SK-N-SH (cell line): ENCODE results near the gene TFAP2B. TPM values are rescaled to one million over a fixed set of nuclear protein-coding genes. Genes with fewer than 3 reads are reported as not detected.

ENCODE experiments used
- CTCF ChIA-PET: fragments of 300-600, 350-600 bp; formaldehyde crosslinking; extraction: SDS; loops from one replicate; lab custom pipeline; 2021; lab: Yijun Ruan, JAX
- POLR2A ChIA-PET: fragments of 350-600 bp; sonication (Branson Sonifier 250); formaldehyde crosslinking; extraction: SDS; loops from one replicate; lab custom pipeline; 2020; ENCODE audit warnings: antibody characterized with exemption, inconsistent platforms; lab: Yijun Ruan, JAX
- DNase-seq: peaks from one replicate; pipeline ENCODE4 v3.0.0; 2012
- H2AFZ ChIP-seq: fragments of 200-600 bp; sonication (generic); 2 replicates; pipeline ENCODE4 v1.8.1; 2016; ENCODE audit warnings: antibody characterized with exemption, mild to moderate bottlenecking, low read depth
- H3F3A ChIP-seq: fragments of 200-600 bp; sonication (generic); replicated peaks from 2 replicates; pipeline ENCODE3; 2016; ENCODE audit warnings: antibody characterized with exemption, mild to moderate bottlenecking; ENCODE audit not compliant: insufficient read depth
- H3K27ac ChIP-seq, 2 experiments: fragments of 200-500 bp in 1 of 2; fragments of 200-600 bp in 1 of 2; sonication (Bioruptor generic) in 1 of 2; sonication (generic), shearing (Covaris generic) in 1 of 2; 2 replicates each; pipeline versions ENCODE4 v1.5.1 to v1.6.1; 2014 to 2016; ENCODE audit warnings: low read depth in 2 of 2, inconsistent platforms in 1 of 2, low read length in 1 of 2, mild to moderate bottlenecking in 1 of 2, mixed read lengths in 1 of 2
- H3K27me3 ChIP-seq: fragments of 200-600 bp; sonication (generic), shearing (Covaris generic); 2 replicates; pipeline ENCODE4 v1.6.1; 2016; ENCODE audit warnings: mixed run types; ENCODE audit not compliant: insufficient read depth
- H3K36me3 ChIP-seq, 2 experiments: fragments of 200-500 bp in 1 of 2; fragments of 200-600 bp in 1 of 2; sonication (Bioruptor generic) in 1 of 2; sonication (generic) in 1 of 2; replicated peaks in 1 of 2; 2 replicates each; pipeline versions ENCODE3 to v1.5.1; 2014 to 2016; ENCODE audit warnings: low read length in 1 of 2, mild to moderate bottlenecking in 1 of 2; ENCODE audit not compliant: insufficient read depth in 2 of 2, control insufficient read depth in 1 of 2
- H3K4me1 ChIP-seq, 2 experiments: fragments of 200-500 bp in 1 of 2; fragments of 200-600 bp in 1 of 2; sonication (Bioruptor generic) in 1 of 2; sonication (generic), shearing (Covaris generic) in 1 of 2; 2 replicates each; pipeline versions ENCODE4 v1.5.1 to v1.6.1; 2014 to 2016; ENCODE audit warnings: low read depth in 1 of 2, low read length in 1 of 2, mixed run types in 1 of 2; ENCODE audit not compliant: insufficient read depth in 2 of 2, control insufficient read depth in 1 of 2
- H3K4me2 ChIP-seq: fragments of 200-600 bp; sonication (generic), shearing (Covaris generic); 2 replicates; pipeline ENCODE4 v1.6.1; 2017; ENCODE audit warnings: mixed run types
- H3K4me3 ChIP-seq, 2 experiments: fragments of 200-500 bp in 1 of 2; fragments of 200-600 bp in 1 of 2; sonication (Bioruptor generic) in 1 of 2; sonication (generic), shearing (Covaris generic) in 1 of 2; 2 replicates each; pipeline versions ENCODE4 v1.5.1 to v1.8.1; 2014 to 2016; ENCODE audit warnings: low read depth in 2 of 2, inconsistent platforms in 1 of 2, low read length in 1 of 2, mild to moderate bottlenecking in 1 of 2, mixed read lengths in 1 of 2, moderate library complexity in 1 of 2
- H3K79me2 ChIP-seq: fragments of 200-600 bp; sonication (generic); 2 replicates; pipeline ENCODE4 v1.8.1; 2017; ENCODE audit warnings: mild to moderate bottlenecking; ENCODE audit not compliant: insufficient read depth
- H3K9ac ChIP-seq: fragments of 200-600 bp; sonication (generic); 2 replicates; pipeline ENCODE4 v1.6.1; 2017; ENCODE audit warnings: mixed run types
- H3K9me2 ChIP-seq: fragments of 200-600 bp; sonication (generic); 2 replicates; pipeline ENCODE4 v1.6.1; 2017; ENCODE audit warnings: mixed run types
- H3K9me3 ChIP-seq: fragments of 200-600 bp; sonication (generic); 2 replicates; pipeline ENCODE4 v1.6.1; 2017; ENCODE audit warnings: mixed run types, mild to moderate bottlenecking, moderate library complexity
- H4K20me1 ChIP-seq: fragments of 200-600 bp; sonication (generic); 2 replicates; pipeline ENCODE4 v1.6.1; 2017; ENCODE audit warnings: mild to moderate bottlenecking, mixed run types; ENCODE audit not compliant: insufficient read depth
- CHD2 ChIP-seq: fragments of 150-350 bp; IDR thresholded peaks from 2 replicates; pipeline ENCODE4 v1.6.1; 2018; ENCODE audit warnings: low read length; ENCODE audit not compliant: partially characterized antibody
- ELF1 ChIP-seq: IDR thresholded peaks from 2 replicates; pipeline ENCODE4 v1.4.0; 2012
- EZH2phosphoT487 ChIP-seq: fragments of 200-600 bp; sonication (generic); IDR thresholded peaks from 2 replicates; pipeline ENCODE4 v1.6.1; 2017; ENCODE audit warnings: low read depth, mixed run types, mild to moderate bottlenecking, antibody characterized with exemption, moderate library complexity, borderline replicate concordance
- FOSL2 ChIP-seq: IDR thresholded peaks from 2 replicates; pipeline ENCODE4 v1.4.0; 2012; ENCODE audit warnings: low read depth, mild to moderate bottlenecking, moderate library complexity, borderline replicate concordance
- FOXM1 ChIP-seq: IDR thresholded peaks from 2 replicates; pipeline ENCODE4 v1.4.0; 2012; ENCODE audit warnings: low read depth, mild to moderate bottlenecking
- MEF2A ChIP-seq: IDR thresholded peaks from 2 replicates; pipeline ENCODE4 v1.4.0; 2012; ENCODE audit warnings: low read depth, borderline replicate concordance
- NRF1 ChIP-seq: IDR thresholded peaks from 2 replicates; pipeline ENCODE4 v1.6.1; 2012; ENCODE audit warnings: low read depth, mild to moderate bottlenecking, low read length
- RAD21 ChIP-seq: IDR thresholded peaks from 2 replicates; pipeline ENCODE4 v1.6.1; 2012; ENCODE audit warnings: mild to moderate bottlenecking, low read length
- RCOR1 ChIP-seq: fragments of 150-350 bp; IDR thresholded peaks from 2 replicates; pipeline ENCODE4 v1.6.1; 2017; ENCODE audit warnings: antibody characterized with exemption, low read length
- RXRA ChIP-seq: IDR thresholded peaks from 2 replicates; pipeline ENCODE4 v1.4.0; 2012; ENCODE audit warnings: low read depth, mild to moderate bottlenecking, borderline replicate concordance
- TAF1 ChIP-seq: IDR thresholded peaks from 2 replicates; pipeline ENCODE4 v1.6.1; 2012; ENCODE audit warnings: low read depth, mild to moderate bottlenecking, low read length, moderate library complexity, borderline replicate concordance
- TCF12 ChIP-seq: IDR thresholded peaks from 2 replicates; pipeline ENCODE4 v1.4.0; 2012
- WGBS: methylation state at CpG from one replicate; pipeline ENCODE4 v1.1.6; 2017; ENCODE audit warnings: low lambda C conversion rate; 5-methylcytosine and 5-hydroxymethylcytosine counted together
- polyA plus RNA-seq, 3 experiments: library from polyadenylated mRNA; depleted of rRNA; stranded (reverse); fragments of >200 nt; gene quantifications; 2 replicates each; pipeline ENCODE4 v1.2.3, GENCODE V29; 2012
- TF ChIP-seq, protein P1 (sequence below): IDR thresholded peaks from 2 replicates; pipeline ENCODE4 v1.4.0; 2012; ENCODE audit warnings: low read depth
- TF ChIP-seq, protein P2 (sequence below): fragments of 150-350 bp; IDR thresholded peaks from 2 replicates; pipeline ENCODE4 v1.6.1; 2016; ENCODE audit warnings: mild to moderate bottlenecking, low read depth, low read length
- TF ChIP-seq, protein P3 (sequence below): IDR thresholded peaks from 2 replicates; pipeline ENCODE4 v1.6.1; 2012; ENCODE audit warnings: mild to moderate bottlenecking, low read depth, low read length, moderate library complexity
- TF ChIP-seq, protein P4 (sequence below): fragments of 150-350 bp; IDR thresholded peaks from 2 replicates; pipeline ENCODE4 v1.6.1; 2017; ENCODE audit warnings: antibody characterized with exemption, low read length, low read depth, borderline replicate concordance

The TFAP2B gene
- polyA plus RNA-seq, 1 of the 3 experiments (the other 2 are of a cell fraction): 1.1 TPM

DNA sequence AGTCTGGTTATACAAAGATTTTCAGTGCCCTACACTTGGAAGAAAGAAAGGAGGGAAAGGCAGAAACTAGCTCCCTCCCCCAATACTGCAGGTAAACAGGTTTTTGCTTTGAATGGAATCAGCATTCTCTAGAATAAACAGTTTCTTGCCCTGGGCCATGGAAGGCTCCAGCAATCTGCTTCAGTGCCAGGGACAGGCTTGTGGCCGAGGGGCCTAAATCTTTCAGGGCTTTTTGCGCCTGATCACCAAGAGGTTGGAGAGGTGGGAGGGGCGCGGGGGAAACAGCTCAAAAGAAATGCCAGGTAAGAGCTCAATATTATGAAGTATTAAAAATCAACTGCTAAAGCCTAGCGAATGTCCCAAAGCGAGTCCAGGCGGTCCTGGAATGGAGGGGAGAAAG, 23.8 kb downstream of the TFAP2B start:
- Histone ChIP-seq H4K20me1 (no peaks in the 10 kb centered on the region), H3F3A (no peaks in the 10 kb centered on the region), H3K27me3 (no peaks in the 10 kb centered on the region), H3K36me3 (peaks cover 0 to 55% of the 10 kb centered on the region in 2 experiments), H3K4me2 (no peak overlapping the region), H2AFZ (no peak overlapping the region), H3K9ac (no peak overlapping the region), H3K9me2 (no peaks in the 10 kb centered on the region), H3K9me3 (no peaks in the 10 kb centered on the region), H3K4me1 (peaks cover 0 to 18% of the 10 kb centered on the region in 2 experiments; a peak in 2 of 4 replicates), H3K79me2 (no peaks in the 10 kb centered on the region), H3K4me3 (no peak overlapping the region), H3K27ac (no peak overlapping the region; a peak in 1 of 4 replicates)
- TF ChIP-seq TCF12 (no peak), TAF1 (no peak), RAD21 (no peak), FOXM1 (no peak), RXRA (no peak), NRF1 (no peak), MEF2A (no peak), FOSL2 (no peak), CHD2 (no peak), EZH2phosphoT487 (no peak), RCOR1 (no peak), ELF1 (no peak)
- TF ChIP-seq, protein P1, sequence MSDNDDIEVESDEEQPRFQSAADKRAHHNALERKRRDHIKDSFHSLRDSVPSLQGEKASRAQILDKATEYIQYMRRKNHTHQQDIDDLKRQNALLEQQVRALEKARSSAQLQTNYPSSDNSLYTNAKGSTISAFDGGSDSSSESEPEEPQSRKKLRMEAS: no peak
- TF ChIP-seq, protein P2, sequence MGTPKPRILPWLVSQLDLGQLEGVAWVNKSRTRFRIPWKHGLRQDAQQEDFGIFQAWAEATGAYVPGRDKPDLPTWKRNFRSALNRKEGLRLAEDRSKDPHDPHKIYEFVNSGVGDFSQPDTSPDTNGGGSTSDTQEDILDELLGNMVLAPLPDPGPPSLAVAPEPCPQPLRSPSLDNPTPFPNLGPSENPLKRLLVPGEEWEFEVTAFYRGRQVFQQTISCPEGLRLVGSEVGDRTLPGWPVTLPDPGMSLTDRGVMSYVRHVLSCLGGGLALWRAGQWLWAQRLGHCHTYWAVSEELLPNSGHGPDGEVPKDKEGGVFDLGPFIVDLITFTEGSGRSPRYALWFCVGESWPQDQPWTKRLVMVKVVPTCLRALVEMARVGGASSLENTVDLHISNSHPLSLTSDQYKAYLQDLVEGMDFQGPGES: no peak
- TF ChIP-seq, protein P3, sequence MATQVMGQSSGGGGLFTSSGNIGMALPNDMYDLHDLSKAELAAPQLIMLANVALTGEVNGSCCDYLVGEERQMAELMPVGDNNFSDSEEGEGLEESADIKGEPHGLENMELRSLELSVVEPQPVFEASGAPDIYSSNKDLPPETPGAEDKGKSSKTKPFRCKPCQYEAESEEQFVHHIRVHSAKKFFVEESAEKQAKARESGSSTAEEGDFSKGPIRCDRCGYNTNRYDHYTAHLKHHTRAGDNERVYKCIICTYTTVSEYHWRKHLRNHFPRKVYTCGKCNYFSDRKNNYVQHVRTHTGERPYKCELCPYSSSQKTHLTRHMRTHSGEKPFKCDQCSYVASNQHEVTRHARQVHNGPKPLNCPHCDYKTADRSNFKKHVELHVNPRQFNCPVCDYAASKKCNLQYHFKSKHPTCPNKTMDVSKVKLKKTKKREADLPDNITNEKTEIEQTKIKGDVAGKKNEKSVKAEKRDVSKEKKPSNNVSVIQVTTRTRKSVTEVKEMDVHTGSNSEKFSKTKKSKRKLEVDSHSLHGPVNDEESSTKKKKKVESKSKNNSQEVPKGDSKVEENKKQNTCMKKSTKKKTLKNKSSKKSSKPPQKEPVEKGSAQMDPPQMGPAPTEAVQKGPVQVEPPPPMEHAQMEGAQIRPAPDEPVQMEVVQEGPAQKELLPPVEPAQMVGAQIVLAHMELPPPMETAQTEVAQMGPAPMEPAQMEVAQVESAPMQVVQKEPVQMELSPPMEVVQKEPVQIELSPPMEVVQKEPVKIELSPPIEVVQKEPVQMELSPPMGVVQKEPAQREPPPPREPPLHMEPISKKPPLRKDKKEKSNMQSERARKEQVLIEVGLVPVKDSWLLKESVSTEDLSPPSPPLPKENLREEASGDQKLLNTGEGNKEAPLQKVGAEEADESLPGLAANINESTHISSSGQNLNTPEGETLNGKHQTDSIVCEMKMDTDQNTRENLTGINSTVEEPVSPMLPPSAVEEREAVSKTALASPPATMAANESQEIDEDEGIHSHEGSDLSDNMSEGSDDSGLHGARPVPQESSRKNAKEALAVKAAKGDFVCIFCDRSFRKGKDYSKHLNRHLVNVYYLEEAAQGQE: no peak
- TF ChIP-seq, protein P4, sequence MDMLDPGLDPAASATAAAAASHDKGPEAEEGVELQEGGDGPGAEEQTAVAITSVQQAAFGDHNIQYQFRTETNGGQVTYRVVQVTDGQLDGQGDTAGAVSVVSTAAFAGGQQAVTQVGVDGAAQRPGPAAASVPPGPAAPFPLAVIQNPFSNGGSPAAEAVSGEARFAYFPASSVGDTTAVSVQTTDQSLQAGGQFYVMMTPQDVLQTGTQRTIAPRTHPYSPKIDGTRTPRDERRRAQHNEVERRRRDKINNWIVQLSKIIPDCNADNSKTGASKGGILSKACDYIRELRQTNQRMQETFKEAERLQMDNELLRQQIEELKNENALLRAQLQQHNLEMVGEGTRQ: no peak
- CTCF ChIA-PET: interaction anchor here (1.4 kb wide), 1 partner anchor 508 kb away, joined by 3 read pairs; no protein-coding TSS in a partner anchor
- DNase-seq: no peak
- 74% methylated on average over 7 of the region's 7 CpGs for WGBS
- POLR2A ChIA-PET: interaction anchor here (0.6 to 1.0 kb wide), 2 partner anchors 12 to 458 kb away, joined by 3 read pairs; no protein-coding TSS in a partner anchor
